ENCODE results near the gene OSBPL2. TPM values are rescaled to one million over a fixed set of nuclear protein-coding genes. Genes with fewer than 3 reads are reported as not detected.

OSBPL2 gene
- total RNA-seq, 1 experiment from 2014 or later: 115 TPM

DNA sequence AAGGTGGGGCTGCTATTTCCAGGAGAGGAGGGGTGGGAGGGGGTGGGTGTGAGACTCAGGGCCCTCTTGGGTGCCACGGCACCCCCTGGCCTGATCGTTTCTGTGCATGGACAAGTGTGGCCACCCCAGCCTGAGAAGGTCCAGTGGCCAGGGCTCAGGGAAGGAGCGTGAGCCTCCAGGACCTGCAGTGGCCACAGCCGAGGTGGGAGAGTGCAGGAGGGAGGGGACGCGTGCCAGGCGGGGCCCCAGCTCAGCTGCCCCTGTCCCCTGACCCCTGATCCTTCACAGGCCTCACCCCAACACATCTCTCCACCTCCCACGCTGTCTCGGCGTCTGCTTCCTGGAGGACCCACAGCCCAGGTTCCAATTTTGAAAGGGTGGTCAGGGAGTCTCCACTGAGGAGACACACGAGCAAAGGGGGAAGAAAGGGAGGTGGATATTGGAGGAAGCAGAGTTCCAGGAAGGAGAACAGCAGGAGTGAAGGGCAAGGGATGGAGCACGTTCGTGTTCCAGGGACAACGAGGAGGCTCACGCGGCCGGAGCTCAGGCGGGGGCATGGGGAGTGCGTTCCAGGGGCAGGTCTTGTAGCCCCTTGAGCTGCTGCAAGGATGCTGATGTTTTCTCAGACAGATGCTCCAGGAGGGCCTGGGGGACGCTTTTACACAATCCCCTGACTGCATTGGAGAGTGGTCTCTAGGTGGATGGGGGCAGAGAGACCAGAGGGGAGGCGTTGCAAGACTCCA is 14.0 kb upstream of the OSBPL2 start:
- Mint-ChIP-seq H3K4me1 (ENCODE audit: low read depth, unreplicated experiment) (peaks cover 21% of the 10 kb centered on the region), H3K27me3 (ENCODE audit: unreplicated experiment) (peaks cover 84% of the 10 kb centered on the region), H3K36me3 (ENCODE audit: insufficient read depth, unreplicated experiment) (peaks cover 10% of the 10 kb centered on the region), H3K27ac (ENCODE audit: unreplicated experiment) (no peak overlapping the region), H3K9me3 (ENCODE audit: low read depth, unreplicated experiment) (no peaks in the 10 kb centered on the region), H3K4me3 (ENCODE audit: low read depth, unreplicated experiment) (no peak overlapping the region)
- CTCF ChIA-PET: no interaction called here
- TF ChIP-seq, protein P1, sequence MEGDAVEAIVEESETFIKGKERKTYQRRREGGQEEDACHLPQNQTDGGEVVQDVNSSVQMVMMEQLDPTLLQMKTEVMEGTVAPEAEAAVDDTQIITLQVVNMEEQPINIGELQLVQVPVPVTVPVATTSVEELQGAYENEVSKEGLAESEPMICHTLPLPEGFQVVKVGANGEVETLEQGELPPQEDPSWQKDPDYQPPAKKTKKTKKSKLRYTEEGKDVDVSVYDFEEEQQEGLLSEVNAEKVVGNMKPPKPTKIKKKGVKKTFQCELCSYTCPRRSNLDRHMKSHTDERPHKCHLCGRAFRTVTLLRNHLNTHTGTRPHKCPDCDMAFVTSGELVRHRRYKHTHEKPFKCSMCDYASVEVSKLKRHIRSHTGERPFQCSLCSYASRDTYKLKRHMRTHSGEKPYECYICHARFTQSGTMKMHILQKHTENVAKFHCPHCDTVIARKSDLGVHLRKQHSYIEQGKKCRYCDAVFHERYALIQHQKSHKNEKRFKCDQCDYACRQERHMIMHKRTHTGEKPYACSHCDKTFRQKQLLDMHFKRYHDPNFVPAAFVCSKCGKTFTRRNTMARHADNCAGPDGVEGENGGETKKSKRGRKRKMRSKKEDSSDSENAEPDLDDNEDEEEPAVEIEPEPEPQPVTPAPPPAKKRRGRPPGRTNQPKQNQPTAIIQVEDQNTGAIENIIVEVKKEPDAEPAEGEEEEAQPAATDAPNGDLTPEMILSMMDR (IDR thresholded peaks at IDR 0.05; ENCODE audit: unreplicated experiment): no peak
- intact Hi-C loops (cut with micrococcal nuclease; ENCODE audit: unreplicated experiment): no loop called here
- no TSS peak for BruUV-seq (replicated peaks)
- DNase-seq: no peak

DNA sequence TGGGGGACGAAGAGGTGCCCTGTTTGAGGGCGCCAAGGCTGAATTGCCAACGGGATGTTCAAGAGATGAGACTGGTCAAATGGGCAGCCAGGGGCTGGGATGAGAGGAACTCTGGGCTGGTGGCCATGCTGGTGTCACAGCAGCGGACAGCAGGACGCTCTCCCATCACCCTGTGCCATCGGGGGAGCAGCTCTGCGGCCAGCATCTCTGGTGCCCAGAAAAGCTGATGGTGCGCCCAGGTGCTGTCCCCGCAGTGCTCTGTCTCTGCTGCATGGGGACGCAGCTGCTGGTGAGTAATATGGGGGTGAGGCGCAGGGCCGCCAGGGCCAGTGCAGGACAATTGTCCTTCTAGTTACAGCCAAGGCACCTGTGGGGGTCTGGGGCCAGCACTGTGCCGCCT is 13.3 kb upstream of the OSBPL2 start:
- Mint-ChIP-seq H3K36me3 (ENCODE audit: insufficient read depth, unreplicated experiment) (peaks cover 10% of the 10 kb centered on the region), H3K27ac (ENCODE audit: unreplicated experiment) (no peak overlapping the region), H3K9me3 (ENCODE audit: low read depth, unreplicated experiment) (no peaks in the 10 kb centered on the region), H3K4me3 (ENCODE audit: low read depth, unreplicated experiment) (no peak overlapping the region), H3K27me3 (ENCODE audit: unreplicated experiment) (peaks cover 77% of the 10 kb centered on the region), H3K4me1 (ENCODE audit: low read depth, unreplicated experiment) (peaks cover 17% of the 10 kb centered on the region)
- TF ChIP-seq, protein P1 (IDR thresholded peaks at IDR 0.05; ENCODE audit: unreplicated experiment): no peak
- intact Hi-C loops (cut with micrococcal nuclease; ENCODE audit: unreplicated experiment): no loop called here
- DNase-seq: no peak
- CTCF ChIA-PET: interaction anchor here (0.6 kb wide), 1 partner anchor 9 kb away, joined by 3 read pairs; no protein-coding TSS in a partner anchor
- no TSS peak for BruUV-seq (replicated peaks)

DNA sequence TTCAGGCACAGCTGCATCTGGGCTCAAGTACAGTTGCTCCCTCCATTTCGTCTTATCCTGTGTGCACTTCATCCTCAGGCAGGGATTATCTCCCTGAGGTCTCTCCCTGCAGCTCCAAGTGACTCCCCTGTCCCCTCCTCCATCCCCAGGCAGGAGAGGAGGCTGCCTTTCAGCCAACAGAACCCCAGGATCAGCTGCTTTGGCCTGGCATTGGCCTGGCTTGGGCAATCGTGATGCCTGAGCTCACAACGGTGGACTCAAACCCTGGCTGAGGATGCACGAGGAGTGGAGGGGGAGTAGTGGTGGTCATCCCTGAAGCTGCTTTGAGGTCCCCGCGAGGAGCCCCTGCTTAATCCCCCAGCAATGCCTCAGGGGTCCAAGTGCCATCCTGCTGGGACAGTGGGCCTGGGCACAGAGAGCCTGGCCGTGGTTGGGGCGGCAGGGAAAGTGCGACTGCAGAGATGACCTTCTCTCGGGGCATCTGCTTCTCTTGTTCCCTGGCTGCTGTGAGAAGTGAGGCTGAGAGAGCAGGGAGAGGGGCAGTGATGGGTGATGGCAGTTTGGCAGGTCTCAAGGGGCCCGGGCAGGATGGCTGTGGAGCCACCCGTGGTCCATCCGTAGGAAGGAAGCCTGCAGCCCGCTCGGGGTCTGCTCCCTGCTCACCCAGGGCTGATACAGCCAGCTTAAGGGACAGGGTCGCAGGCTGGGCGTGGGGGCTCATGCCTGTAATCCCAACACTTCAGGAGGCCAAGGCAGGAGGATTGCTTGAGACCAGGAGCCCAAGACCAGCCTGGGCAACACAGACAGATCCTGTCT is 12.3 kb upstream of the OSBPL2 start:
- Mint-ChIP-seq H3K4me1 (ENCODE audit: low read depth, unreplicated experiment) (peaks cover 12% of the 10 kb centered on the region), H3K27ac (ENCODE audit: unreplicated experiment) (no peak overlapping the region), H3K36me3 (ENCODE audit: insufficient read depth, unreplicated experiment) (peaks cover 4% of the 10 kb centered on the region), H3K27me3 (ENCODE audit: unreplicated experiment) (peaks cover 67% of the 10 kb centered on the region), H3K9me3 (ENCODE audit: low read depth, unreplicated experiment) (no peaks in the 10 kb centered on the region), H3K4me3 (ENCODE audit: low read depth, unreplicated experiment) (no peak overlapping the region)
- intact Hi-C loops (cut with micrococcal nuclease; ENCODE audit: unreplicated experiment): no loop called here
- TF ChIP-seq, protein P1 (IDR thresholded peaks at IDR 0.05; ENCODE audit: unreplicated experiment): no peak
- no peak for DNase-seq
- BruUV-seq (replicated peaks): no TSS peak
- CTCF ChIA-PET: interaction anchor here (0.6 kb wide), 1 partner anchor 8 kb away, joined by 3 read pairs; no protein-coding TSS in a partner anchor

DNA sequence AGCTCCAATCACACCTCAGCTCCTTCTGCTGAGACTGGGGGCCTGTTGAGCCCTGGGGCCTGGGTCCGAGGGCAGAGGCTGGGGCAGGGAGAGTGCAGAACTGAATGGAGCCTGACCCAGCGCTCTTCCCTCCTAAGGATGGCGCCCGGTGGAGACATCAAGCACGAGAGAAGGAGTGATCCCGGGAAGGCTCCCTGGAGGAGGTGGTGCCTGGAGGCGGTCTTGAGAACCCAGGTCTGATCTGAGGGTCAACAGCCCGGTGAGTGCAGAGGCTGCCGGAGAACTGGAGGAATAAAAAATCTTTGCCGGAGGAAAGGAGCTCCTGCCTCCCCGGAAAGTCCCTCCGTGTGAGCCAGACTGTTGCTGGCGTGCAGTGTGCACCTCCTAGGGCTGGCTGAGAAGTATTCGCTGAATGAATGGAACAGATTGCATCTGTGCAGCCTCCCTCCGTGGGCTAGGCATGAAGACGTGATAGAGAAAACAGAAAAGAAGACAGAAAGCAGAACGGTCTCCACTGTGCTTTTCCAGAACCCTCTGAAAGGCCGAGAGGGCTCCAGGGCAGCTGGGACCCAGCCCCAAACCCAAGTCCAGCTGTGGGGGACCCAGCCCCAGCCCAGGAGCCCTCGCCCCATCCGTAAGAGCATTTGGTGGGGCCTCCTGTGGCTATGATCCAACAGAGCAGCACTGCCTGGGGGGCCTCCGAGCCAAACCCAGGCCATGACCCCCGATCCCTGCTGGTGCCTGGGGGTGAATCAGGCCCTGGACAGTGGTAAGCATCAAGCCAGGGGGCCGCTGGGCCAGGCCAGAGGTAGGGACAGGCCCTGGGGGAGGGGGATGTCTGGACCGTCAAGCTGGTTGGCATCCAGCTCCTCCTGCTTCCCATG is 11.4 kb upstream of the OSBPL2 start:
- H3K9me3 Mint-ChIP-seq (ENCODE audit: low read depth, unreplicated experiment): no peaks in the 10 kb centered on the region
- no peak overlapping the region for H3K27ac Mint-ChIP-seq (ENCODE audit: unreplicated experiment)
- DNase-seq: no peak
- BruUV-seq (replicated peaks): no TSS peak
- H3K4me3 Mint-ChIP-seq (ENCODE audit: low read depth, unreplicated experiment): no peak overlapping the region
- no peaks in the 10 kb centered on the region for H3K36me3 Mint-ChIP-seq (ENCODE audit: insufficient read depth, unreplicated experiment)
- H3K4me1 Mint-ChIP-seq (ENCODE audit: low read depth, unreplicated experiment): peaks cover 7% of the 10 kb centered on the region
- H3K27me3 Mint-ChIP-seq (ENCODE audit: unreplicated experiment): peaks cover 58% of the 10 kb centered on the region
- TF ChIP-seq, protein P1 (IDR thresholded peaks at IDR 0.05; ENCODE audit: unreplicated experiment): no peak
- CTCF ChIA-PET: no interaction called here
- intact Hi-C loops (cut with micrococcal nuclease; ENCODE audit: unreplicated experiment): no loop called here

Measured in Calu3 (cell line).